ENCODE results near the gene PGAP1.

PGAP1 gene, protein sequence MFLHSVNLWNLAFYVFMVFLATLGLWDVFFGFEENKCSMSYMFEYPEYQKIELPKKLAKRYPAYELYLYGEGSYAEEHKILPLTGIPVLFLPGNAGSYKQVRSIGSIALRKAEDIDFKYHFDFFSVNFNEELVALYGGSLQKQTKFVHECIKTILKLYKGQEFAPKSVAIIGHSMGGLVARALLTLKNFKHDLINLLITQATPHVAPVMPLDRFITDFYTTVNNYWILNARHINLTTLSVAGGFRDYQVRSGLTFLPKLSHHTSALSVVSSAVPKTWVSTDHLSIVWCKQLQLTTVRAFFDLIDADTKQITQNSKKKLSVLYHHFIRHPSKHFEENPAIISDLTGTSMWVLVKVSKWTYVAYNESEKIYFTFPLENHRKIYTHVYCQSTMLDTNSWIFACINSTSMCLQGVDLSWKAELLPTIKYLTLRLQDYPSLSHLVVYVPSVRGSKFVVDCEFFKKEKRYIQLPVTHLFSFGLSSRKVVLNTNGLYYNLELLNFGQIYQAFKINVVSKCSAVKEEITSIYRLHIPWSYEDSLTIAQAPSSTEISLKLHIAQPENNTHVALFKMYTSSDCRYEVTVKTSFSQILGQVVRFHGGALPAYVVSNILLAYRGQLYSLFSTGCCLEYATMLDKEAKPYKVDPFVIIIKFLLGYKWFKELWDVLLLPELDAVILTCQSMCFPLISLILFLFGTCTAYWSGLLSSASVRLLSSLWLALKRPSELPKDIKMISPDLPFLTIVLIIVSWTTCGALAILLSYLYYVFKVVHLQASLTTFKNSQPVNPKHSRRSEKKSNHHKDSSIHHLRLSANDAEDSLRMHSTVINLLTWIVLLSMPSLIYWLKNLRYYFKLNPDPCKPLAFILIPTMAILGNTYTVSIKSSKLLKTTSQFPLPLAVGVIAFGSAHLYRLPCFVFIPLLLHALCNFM

DNA sequence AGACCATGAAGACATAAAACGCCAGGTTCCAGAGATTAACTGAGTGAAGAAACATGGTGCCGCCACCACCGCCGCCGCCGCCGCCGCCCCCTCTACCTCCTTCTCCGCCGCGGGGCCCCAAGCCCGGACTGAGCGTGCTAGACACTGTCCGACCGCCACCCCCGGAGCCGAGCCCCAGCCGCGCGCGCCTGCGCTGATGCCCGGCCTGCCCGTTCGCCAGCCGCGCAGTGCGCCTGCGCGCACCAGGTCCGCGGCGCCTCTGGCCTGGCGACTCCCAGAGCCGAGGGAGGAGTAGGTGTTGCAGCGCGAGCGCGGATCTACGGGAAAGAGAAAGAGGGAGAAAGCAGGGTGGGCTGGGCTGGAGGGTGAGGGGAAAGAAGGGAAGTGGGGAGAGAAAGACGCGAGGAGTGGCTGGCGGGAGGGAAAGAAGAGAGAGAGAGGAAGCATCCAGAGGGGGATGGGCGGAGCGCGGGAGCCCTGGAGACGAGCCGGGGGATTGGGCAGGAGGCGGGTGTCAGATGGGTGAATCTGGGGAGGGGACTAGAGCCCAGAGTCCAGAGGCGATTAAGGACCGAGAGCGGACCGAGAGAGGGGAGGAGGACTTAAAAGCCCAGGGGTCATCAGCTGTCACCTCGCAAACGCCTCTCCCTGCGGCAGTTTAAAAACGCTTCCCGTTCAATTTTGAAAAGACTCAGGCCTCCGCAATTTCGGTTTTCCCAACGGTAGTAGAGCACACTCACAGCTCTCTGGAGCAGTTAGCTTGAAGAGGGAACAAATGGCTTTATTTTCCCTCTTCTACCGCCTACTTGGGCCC is at the start of gene PGAP1:
PGAP1 (minus strand) TSS at position 146 of the 814 bp plus-strand sequence; CDS start at position 55, 91 bp downstream.
- Histone ChIP-seq H3K4me1 (ENCODE audit: control insufficient read depth, low read depth, low read length) (peaks cover 22% of the 10 kb centered on the region), H3K9ac (ENCODE audit: low read length) (peak within 1 kb of the TSS; percentile 96), H3K27me3 (ENCODE audit: control insufficient read depth, insufficient read depth, low read length) (peaks cover 9% of the 10 kb centered on the region), H3K36me3 (ENCODE audit: control insufficient read depth, low read depth, low read length) (no peaks in the 10 kb centered on the region), H3K4me3 (ENCODE audit: low read length) (peak within 1 kb of the TSS; percentile 96), H3K9me3 (ENCODE audit: control insufficient read depth, low read depth, low read length) (no peaks in the 10 kb centered on the region), H3K27ac (ENCODE audit: low read length) (peak within 1 kb of the TSS; percentile 71)

DNA sequence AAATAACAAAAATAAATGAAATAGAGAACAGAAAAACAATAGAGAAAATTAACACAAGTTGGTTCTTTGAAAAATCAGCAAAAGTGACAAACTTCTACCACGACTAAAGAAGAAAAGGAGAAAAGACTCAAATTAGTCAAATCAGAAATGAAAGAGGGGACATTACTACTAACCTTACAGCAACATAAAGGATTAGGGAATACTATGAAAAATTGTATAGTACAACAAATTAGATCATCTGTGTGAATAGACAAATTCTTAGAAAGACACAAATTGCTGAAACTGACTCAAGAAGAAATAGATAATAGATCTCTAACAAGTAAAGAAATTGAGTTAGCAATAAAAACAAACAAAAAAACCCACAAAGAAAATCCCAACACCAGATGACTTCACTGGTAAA is 48.5 kb upstream of the PGAP1 start:
- Histone ChIP-seq H3K9ac (ENCODE audit: low read length) (no peak overlapping the region), H3K4me1 (ENCODE audit: control insufficient read depth, low read depth, low read length) (peaks cover 5% of the 10 kb centered on the region), H3K27ac (ENCODE audit: low read length) (no peak overlapping the region), H3K27me3 (ENCODE audit: control insufficient read depth, insufficient read depth, low read length) (no peaks in the 10 kb centered on the region), H3K9me3 (ENCODE audit: control insufficient read depth, low read depth, low read length) (no peaks in the 10 kb centered on the region), H3K36me3 (ENCODE audit: control insufficient read depth, low read depth, low read length) (no peaks in the 10 kb centered on the region), H3K4me3 (ENCODE audit: low read length) (no peak overlapping the region)

DNA sequence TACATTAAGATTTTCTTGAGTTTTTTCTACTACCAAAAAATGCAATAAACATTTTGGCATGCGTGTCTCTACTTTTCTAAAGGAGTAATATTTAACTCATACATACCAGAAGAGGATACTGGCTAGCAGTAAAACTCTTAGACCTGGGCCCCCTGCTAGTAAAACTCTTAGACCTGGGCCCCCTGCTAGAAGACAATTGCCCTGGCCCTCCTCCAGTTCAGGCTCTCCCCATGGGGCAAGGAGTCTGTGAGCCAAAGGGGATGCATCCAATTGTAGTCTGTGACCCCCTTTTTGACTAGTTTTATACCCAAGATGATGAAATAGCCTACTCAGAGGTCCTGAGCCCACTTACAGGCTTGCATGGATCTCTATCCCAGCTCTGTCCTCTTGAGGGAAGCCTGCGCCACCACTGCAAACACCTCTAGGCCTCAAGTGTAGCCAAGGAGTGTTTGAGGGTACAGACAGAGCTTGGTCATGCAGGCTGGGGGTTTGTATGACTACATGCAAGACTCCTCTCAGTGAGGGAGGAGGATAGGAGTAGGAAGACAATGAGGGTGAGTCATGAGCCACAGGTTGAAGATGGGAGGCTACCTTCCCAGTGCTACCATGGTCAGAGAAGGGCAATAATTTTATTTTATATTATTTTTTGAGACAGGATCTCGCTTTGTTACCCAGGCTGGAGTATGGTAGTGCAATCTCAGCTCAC is 45.2 kb upstream of the PGAP1 start:
- H3K36me3 ChIP-seq (ENCODE audit: control insufficient read depth, low read depth, low read length), result no peaks in the 10 kb centered on the region
- peaks cover 15% of the 10 kb centered on the region for H3K4me1 ChIP-seq (ENCODE audit: control insufficient read depth, low read depth, low read length)
- H3K9me3 ChIP-seq (ENCODE audit: control insufficient read depth, low read depth, low read length), result no peaks in the 10 kb centered on the region
- no peak overlapping the region for H3K9ac ChIP-seq (ENCODE audit: low read length)
- no peaks in the 10 kb centered on the region for H3K27me3 ChIP-seq (ENCODE audit: control insufficient read depth, insufficient read depth, low read length)
- no peak overlapping the region for H3K27ac ChIP-seq (ENCODE audit: low read length)
- H3K4me3 ChIP-seq (ENCODE audit: low read length), result no peak overlapping the region

DNA sequence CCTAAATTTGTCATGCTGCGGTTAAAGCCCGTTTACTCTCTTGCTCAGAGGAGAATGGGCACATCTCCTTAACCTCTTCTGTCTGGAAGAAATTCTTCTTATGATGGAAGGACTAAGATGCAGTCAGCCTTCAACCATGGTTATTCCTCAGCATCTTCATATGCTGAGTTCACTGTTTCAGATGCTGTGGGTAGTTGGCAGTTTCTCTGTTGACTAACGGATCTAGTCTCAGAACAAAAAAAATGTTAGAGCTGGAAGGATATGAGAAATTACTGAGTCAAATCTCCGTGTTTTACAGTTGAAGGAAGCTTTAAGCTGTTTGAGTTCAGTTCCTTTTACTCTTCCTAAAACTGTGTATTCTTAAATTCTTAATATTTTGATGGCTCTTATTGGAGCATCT is 43.6 kb upstream of the PGAP1 start:
- H3K27me3 ChIP-seq (ENCODE audit: control insufficient read depth, insufficient read depth, low read length), result no peaks in the 10 kb centered on the region
- H3K4me1 ChIP-seq (ENCODE audit: control insufficient read depth, low read depth, low read length), result peaks cover 26% of the 10 kb centered on the region
- H3K27ac ChIP-seq (ENCODE audit: low read length), result no peak overlapping the region
- no peak overlapping the region for H3K4me3 ChIP-seq (ENCODE audit: low read length)
- no peaks in the 10 kb centered on the region for H3K9me3 ChIP-seq (ENCODE audit: control insufficient read depth, low read depth, low read length)
- H3K9ac ChIP-seq (ENCODE audit: low read length), result no peak overlapping the region
- H3K36me3 ChIP-seq (ENCODE audit: control insufficient read depth, low read depth, low read length), result no peaks in the 10 kb centered on the region

DNA sequence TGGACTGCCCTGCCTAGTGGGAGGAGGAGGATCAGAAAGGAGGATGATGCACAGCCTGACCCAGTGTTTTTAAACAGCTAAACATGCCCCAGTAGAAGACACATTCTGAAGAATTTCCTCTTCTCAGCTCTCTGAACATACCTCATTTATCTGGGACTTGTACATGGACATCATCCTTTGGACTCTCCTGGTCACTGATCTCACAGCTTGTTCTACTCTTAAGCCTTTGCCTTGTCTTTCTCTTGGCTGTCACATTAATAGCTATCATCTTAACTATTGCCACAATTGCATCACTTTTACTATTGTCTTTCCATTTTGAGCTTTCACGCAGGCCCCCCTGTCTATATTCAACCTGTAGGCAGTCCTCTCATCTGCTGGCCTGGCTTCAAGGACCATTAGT is 42.0 kb upstream of the PGAP1 start:
- Histone ChIP-seq H3K4me3 (ENCODE audit: low read length) (no peak overlapping the region), H3K9me3 (ENCODE audit: control insufficient read depth, low read depth, low read length) (no peaks in the 10 kb centered on the region), H3K27me3 (ENCODE audit: control insufficient read depth, insufficient read depth, low read length) (no peaks in the 10 kb centered on the region), H3K36me3 (ENCODE audit: control insufficient read depth, low read depth, low read length) (no peaks in the 10 kb centered on the region), H3K9ac (ENCODE audit: low read length) (no peak overlapping the region), H3K4me1 (ENCODE audit: control insufficient read depth, low read depth, low read length) (peaks cover 26% of the 10 kb centered on the region), H3K27ac (ENCODE audit: low read length) (no peak overlapping the region)

DNA sequence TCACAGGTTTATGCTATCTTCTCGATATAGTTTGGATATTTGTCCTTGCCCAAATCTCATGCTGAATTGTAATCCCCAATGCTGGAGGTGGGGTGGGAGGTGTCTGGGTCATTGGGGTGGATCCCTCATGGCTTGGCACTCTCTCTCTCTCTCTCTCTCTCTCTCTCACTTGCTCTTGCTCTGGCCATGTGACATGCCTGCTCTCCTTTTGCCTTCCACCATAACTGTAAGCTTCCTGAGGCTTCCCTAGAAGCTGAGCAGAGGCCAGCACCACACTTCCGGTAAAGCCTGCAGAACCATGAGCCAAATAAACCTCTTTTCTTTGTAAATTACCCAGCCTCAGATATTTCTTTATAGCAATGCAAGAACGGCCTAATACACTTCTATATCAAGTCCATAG is 41.3 kb upstream of the PGAP1 start:
- Histone ChIP-seq H3K9me3 (ENCODE audit: control insufficient read depth, low read depth, low read length) (no peaks in the 10 kb centered on the region), H3K4me1 (ENCODE audit: control insufficient read depth, low read depth, low read length) (peaks cover 26% of the 10 kb centered on the region), H3K4me3 (ENCODE audit: low read length) (no peak overlapping the region), H3K27me3 (ENCODE audit: control insufficient read depth, insufficient read depth, low read length) (no peaks in the 10 kb centered on the region), H3K9ac (ENCODE audit: low read length) (no peak overlapping the region), H3K36me3 (ENCODE audit: control insufficient read depth, low read depth, low read length) (no peaks in the 10 kb centered on the region), H3K27ac (ENCODE audit: low read length) (no peak overlapping the region)

DNA sequence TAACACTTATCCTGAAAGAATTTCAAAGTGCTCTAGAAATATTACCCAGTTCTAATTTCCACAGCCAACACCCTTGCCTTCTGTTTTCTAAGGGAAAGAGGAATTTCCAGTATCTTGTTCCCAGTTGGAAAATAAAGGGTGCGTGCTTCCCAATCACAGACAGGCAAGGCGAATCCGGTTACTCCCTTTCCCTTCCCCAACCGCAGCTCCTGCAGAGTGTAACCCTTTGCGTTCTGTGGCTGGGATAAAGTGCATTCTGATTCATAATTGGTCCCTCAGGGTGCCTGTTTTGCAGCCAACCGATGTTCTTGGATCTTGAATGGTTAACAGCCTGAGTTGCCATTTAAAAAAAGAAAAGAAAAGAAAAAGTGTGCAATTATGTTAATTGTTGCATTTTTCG is 40.6 kb upstream of the PGAP1 start:
- H3K27ac ChIP-seq (ENCODE audit: low read length), result peak overlapping the region; percentile 16
- H3K4me3 ChIP-seq (ENCODE audit: low read length), result peak overlapping the region; percentile 18
- H3K4me1 ChIP-seq (ENCODE audit: control insufficient read depth, low read depth, low read length), result peaks cover 26% of the 10 kb centered on the region
- no peaks in the 10 kb centered on the region for H3K9me3 ChIP-seq (ENCODE audit: control insufficient read depth, low read depth, low read length)
- H3K36me3 ChIP-seq (ENCODE audit: control insufficient read depth, low read depth, low read length), result no peaks in the 10 kb centered on the region
- no peak overlapping the region for H3K9ac ChIP-seq (ENCODE audit: low read length)
- no peaks in the 10 kb centered on the region for H3K27me3 ChIP-seq (ENCODE audit: control insufficient read depth, insufficient read depth, low read length)

DNA sequence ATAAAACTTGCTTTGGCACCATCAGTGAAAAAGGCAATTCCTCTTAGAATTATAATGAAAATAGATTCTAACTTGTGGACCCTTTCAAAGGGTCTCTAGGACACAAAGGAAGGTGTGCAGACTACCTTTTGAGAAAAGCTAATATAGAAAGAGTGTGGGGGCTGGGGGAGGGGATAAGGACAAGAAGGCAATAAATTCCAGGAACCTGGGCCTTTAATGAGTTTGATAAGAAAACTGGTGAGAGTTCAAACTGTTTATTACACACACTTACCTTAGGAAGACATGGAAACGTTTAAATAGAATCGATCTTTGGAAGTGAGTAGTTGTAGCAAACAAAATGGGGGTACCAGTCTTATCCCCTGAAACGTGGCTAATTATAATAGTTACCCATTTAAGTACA is 39.6 kb upstream of the PGAP1 start:
- Histone ChIP-seq H3K27me3 (ENCODE audit: control insufficient read depth, insufficient read depth, low read length) (no peaks in the 10 kb centered on the region), H3K4me1 (ENCODE audit: control insufficient read depth, low read depth, low read length) (peaks cover 20% of the 10 kb centered on the region), H3K4me3 (ENCODE audit: low read length) (no peak overlapping the region), H3K9me3 (ENCODE audit: control insufficient read depth, low read depth, low read length) (no peaks in the 10 kb centered on the region), H3K9ac (ENCODE audit: low read length) (no peak overlapping the region), H3K27ac (ENCODE audit: low read length) (no peak overlapping the region), H3K36me3 (ENCODE audit: control insufficient read depth, low read depth, low read length) (no peaks in the 10 kb centered on the region)

DNA sequence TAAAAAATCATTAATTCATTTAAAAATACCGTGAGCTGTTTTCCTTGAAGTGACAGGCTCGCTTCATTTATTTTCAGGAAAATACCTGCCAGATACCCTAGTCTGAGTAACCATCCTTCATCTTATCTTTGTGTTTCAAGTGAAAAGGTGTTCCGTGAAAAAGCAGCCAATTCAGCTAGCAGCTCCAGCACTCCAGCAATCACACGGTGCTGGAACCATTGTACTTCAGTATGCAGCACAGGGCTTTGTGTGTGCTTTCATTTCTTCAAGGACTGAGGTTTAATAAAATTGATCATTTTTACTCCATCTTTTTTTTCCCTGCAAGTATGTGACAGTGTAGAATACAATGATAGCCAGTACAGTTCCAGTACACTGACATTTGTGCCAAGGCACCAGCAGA is 39.1 kb upstream of the PGAP1 start:
- H3K4me1 ChIP-seq (ENCODE audit: control insufficient read depth, low read depth, low read length), result peaks cover 20% of the 10 kb centered on the region
- H3K27me3 ChIP-seq (ENCODE audit: control insufficient read depth, insufficient read depth, low read length), result no peaks in the 10 kb centered on the region
- H3K9ac ChIP-seq (ENCODE audit: low read length), result no peak overlapping the region
- H3K9me3 ChIP-seq (ENCODE audit: control insufficient read depth, low read depth, low read length), result no peaks in the 10 kb centered on the region
- no peak overlapping the region for H3K27ac ChIP-seq (ENCODE audit: low read length)
- H3K36me3 ChIP-seq (ENCODE audit: control insufficient read depth, low read depth, low read length), result no peaks in the 10 kb centered on the region
- no peak overlapping the region for H3K4me3 ChIP-seq (ENCODE audit: low read length)

DNA sequence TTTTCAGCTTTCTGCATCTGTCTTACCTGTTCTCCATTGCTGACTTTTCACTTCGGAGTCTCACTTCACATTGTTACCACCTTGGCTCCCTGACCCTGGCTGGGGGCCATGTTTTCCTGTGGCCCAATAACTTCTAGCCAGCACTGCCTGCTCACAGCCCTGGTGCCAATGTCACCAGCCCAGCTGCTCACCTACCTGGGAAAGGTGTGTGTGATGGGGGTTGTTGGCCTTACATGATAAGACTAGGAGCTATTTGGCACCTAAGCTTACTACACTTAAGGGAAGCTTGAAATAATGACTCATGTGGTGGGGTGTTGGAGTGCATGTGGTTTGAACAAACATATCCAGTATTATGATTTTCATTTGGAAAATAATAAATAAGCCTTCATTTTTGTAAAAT is 37.5 kb upstream of the PGAP1 start:
- Histone ChIP-seq H3K27ac (ENCODE audit: low read length) (no peak overlapping the region), H3K9me3 (ENCODE audit: control insufficient read depth, low read depth, low read length) (no peaks in the 10 kb centered on the region), H3K9ac (ENCODE audit: low read length) (no peak overlapping the region), H3K4me3 (ENCODE audit: low read length) (no peak overlapping the region), H3K27me3 (ENCODE audit: control insufficient read depth, insufficient read depth, low read length) (no peaks in the 10 kb centered on the region), H3K4me1 (ENCODE audit: control insufficient read depth, low read depth, low read length) (peaks cover 20% of the 10 kb centered on the region), H3K36me3 (ENCODE audit: control insufficient read depth, low read depth, low read length) (no peaks in the 10 kb centered on the region)

DNA sequence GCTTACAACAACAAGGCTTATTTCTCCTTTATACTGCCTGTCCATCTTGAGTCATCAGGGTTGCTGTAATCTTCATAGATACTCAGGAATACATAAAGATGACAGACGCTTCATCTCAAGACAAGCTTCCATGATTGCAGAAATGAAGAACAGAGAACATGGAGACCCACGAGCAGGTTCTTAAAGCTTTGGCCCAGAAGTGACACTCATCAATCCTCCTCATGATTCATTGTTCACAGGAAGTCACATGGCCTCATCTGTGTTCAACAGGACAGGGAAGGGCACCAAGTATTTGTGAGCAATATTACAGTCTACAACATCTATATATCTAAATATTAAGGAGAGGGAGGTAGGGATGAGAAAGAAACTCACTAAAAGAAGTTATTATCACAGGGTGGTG is 36.5 kb upstream of the PGAP1 start:
- Histone ChIP-seq H3K9ac (ENCODE audit: low read length) (no peak overlapping the region), H3K36me3 (ENCODE audit: control insufficient read depth, low read depth, low read length) (no peaks in the 10 kb centered on the region), H3K4me3 (ENCODE audit: low read length) (no peak overlapping the region), H3K4me1 (ENCODE audit: control insufficient read depth, low read depth, low read length) (peaks cover 27% of the 10 kb centered on the region), H3K9me3 (ENCODE audit: control insufficient read depth, low read depth, low read length) (no peaks in the 10 kb centered on the region), H3K27ac (ENCODE audit: low read length) (no peak overlapping the region), H3K27me3 (ENCODE audit: control insufficient read depth, insufficient read depth, low read length) (no peaks in the 10 kb centered on the region)
